Fibroblast of peridontal ligament (primary cell): ENCODE measurements around the gene FAM193B.

Experiments
- DNase-seq: peaks from one replicate; pipeline ENCODE4 v3.0.0-alpha.2; 2010; ENCODE audit errors: extremely low read depth

The FAM193B gene

GRCh38 chr5:177554474-177555111, at the start of gene FAM193B:
FAM193B (minus strand) TSS chr5:177554563; CDS start chr5:177554458, 105 bp downstream.
- DNase-seq: peak; percentile 87

DNA sequence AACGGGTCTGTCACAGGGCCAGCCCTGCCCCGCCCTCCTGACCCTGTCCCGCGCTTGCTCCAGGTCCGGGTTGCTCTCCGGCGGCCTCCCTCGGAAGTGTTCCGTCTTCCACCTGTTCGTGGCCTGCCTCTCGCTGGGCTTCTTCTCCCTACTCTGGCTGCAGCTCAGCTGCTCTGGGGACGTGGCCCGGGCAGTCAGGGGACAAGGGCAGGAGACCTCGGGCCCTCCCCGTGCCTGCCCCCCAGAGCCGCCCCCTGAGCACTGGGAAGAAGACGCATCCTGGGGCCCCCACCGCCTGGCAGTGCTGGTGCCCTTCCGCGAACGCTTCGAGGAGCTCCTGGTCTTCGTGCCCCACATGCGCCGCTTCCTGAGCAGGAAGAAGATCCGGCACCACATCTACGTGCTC, 49.8 kb upstream of the FAM193B start:
- DNase-seq: no peak

- DNase-seq: no peak
Observed at GRCh38 chr5:177603631-177604030, 49.3 kb upstream of the FAM193B start.

DNA sequence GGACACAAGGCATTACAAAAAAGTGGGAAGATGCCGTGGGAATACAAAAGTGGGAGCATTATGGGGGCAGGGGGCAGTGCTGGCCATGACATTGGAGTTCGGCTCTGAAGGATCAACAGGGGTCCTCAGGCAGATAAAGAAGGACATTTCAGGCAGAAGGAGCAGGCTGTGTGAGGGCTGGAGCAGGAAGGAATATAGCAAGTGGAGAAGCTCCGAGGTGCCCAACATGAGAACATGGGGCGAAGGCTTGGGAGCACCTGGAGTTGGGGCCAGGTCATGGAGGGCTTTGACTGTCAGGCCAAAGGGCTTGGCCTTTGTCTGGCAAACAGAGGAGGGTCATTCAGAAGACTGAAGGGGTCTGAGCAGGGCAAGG, 48.1 kb upstream of the FAM193B start:
- no peak for DNase-seq

DNA sequence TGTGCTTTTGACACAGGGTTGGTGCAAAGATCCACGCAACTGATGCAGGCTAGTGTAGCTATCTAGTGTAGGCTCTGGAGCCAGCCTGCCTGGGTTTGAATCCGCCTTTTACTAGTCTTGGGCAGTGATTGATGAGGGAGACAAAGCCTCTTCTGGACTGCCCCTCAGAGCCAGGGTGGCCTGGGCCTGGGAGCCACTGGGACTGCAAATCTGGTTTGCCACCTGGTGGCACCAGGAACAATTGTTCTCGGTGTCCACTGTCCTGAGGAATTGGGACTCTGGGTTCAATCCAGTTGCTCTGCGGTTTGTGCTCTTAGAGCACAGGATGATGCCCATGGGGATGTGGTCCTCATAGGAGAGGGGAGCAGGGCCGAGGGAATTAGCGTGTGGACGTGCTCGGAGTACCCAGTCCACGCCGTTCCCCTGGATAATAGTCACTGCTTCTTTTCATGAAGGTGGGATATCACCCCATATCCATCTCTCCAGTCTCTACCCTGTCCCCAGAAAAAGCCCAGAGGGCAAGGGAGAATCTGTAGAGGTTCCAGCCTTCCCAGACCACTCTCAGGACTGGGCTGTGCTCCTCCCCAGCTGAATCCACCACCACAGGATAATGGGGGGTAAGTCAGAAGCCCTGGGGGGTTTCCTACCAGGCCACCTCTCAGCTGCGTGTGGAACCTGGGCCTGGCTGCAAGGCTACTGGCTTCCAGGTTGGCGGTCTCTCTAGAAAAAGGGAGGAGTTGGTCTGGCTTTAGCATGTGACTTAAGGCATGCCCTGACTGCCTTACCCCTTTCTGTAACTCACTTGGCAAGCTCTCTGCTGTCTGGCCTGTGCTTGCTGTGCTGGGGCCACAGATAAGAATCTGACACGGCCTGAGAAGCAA, 47.5 kb upstream of the FAM193B start:
- no peak for DNase-seq

GRCh38 chr5:177601126-177601525, 46.8 kb upstream of the FAM193B start:
- DNase-seq: no peak

- peak; percentile 18 for DNase-seq
Observed at GRCh38 chr5:177600508-177601018, 46.2 kb upstream of the FAM193B start.

GRCh38 chr5:177599731-177600507, 45.6 kb upstream of the FAM193B start, which contains the start of gene B4GALT7:
B4GALT7 (plus strand) TSS chr5:177600132; CDS start chr5:177600211, 79 bp downstream.
- DNase-seq: peak; percentile 64

DNA sequence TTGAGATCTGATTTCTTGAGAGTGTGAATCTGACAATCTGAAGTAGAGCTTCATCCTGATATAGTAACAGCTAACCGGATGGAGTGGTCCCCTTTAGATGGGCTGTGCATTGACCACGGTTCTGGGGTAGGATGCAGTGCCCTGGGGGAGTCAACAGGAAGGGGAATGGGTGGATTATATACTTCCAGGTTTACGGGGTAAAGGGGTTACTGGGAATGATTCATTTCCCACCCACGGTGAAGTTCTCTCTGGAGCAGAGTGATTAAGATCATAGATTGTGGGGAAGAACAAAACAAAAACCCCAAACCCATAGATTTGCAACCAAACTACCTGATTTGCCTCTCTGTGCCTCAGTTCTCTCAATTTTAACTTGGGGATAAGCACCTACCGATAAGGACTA, 44.1 kb upstream of the FAM193B start:
- no peak for DNase-seq

DNA sequence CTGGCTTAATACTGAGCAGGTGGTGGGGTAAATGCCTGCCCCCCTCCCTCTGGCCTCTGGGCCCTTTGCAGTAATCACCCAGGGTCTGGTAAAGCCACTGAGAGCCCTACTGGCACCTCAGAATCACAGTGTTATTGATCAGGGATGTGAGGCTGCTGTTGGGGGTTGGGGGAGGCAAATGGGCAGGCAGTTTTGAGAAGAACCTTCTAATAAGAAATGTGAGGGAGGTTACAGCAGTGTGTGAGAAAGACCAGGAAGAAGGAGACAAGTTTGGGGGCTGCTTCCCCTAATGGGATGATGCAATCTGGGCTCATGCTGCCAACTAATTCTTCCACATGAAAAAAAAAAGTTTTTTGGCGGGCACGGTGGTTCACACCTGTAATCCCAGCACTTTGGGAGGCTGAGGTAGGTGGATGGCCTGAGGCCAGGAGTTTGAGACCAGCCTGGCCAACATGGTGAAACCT, 42.4 kb upstream of the FAM193B start:
- DNase-seq: no peak

DNA sequence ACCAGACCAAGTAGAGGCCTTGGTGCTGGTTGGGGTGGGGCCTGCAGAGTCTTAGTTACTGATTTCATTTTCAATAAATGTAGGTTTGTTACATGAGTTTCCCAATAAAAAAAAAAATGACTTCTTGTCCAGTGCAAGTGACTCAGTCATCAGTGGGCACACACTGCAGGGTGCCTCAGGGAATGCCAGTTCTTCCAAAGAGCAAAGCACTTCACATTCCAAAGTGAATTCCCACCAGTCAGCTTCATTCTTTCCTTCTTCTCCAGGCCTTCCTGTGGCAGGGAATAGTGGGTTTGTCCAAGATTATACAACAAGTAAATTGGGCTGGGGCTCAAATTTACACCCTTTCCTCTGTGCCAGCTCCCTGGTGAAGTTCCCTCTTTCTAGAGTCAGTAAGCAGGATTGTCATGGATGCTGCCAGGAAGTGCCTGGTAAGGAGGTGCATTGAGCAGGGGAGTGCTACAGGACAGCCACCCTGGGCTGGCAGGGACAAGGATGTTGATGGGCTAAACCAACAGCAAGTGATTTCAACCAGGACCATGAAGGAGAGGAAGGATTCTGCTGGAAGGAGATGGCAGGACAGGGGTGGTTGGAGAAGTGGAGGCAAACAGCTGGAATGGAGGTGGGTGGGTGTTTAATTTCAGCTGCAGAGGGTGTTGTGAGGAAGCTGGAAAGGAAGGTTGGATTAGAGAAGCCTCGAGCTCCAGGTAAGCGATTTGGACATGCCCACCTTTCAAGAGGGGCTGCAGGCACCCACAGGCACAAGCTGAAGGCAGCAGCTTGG, 41.8 kb upstream of the FAM193B start:
- no peak for DNase-seq

DNA sequence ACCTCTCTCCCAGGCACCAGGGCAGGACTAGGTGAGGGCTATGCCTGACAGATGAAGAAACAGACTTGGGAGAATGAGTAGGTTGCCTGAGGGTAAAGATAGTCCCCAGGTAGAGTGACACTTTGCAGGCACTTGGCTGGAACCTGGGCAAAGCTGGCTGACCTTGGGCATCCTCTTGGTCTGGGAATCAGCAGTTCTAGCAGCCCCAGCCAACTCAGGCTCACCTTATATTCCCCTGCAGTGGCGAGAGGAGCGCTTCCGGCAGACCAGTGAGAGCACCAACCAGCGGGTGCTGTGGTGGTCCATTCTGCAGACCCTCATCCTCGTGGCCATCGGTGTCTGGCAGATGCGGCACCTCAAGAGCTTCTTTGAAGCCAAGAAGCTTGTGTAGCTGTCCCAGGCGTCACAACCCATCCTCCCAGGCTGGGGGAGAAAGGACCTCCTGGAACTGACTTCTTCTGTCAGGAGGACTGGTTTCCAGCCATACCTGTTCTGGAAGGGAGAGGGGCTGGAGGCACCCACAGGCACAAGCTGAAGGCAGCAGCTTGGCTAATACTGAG, 40.7 kb upstream of the FAM193B start:
- no peak for DNase-seq

DNA sequence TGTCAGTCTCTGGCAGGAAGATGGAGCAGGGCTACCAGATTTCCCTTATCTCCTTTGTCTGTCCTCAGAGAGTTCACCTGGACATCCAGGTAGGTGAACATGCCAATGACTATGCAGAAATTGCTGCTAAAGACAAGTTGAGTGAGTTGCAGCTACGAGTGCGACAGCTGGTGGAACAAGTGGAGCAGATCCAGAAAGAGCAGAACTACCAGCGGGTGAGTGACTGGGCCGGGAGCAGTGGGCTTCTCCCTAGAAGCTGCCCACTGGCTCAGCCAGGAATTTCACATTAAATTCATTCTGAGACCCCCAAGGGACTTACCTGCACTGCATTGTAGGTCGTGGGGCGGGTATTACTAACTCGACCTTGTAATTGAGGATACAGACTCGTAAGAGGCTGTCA, 39.7 kb upstream of the FAM193B start:
- DNase-seq: no peak

GRCh38 chr5:177593511-177593910, 39.1 kb upstream of the FAM193B start:
- DNase-seq: no peak

DNA sequence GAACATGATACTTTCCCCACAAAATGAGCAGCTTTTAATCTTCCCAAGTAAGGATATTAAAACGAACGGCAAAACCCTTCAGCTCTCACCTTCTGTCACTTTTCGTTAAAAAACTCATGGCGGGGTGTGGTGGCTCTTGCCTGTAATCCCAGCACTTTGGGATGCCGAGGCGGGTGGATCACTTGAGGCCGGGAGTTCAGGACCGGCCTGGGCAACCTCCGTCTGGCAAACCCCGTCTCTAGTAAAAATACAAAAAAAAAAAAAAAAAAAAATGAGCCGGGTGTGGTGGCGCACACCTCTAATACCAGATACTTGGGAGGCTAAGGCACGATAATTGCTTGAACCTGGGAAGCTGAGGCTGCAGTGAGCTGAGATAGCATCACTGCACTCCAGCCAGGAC, 38.5 kb upstream of the FAM193B start:
- no peak for DNase-seq

- peak; percentile 59 for DNase-seq
Observed at GRCh38 chr5:177592010-177592834, 37.9 kb upstream of the FAM193B start, which contains the start of gene TMED9. TMED9 (plus strand) TSS chr5:177592203; CDS start chr5:177592215, 12 bp downstream.

- DNase-seq: no peak
Observed at GRCh38 chr5:177591690-177592009, 37.3 kb upstream of the FAM193B start.

GRCh38 chr5:177590406-177590805, 36.0 kb upstream of the FAM193B start:
- DNase-seq: no peak

DNA sequence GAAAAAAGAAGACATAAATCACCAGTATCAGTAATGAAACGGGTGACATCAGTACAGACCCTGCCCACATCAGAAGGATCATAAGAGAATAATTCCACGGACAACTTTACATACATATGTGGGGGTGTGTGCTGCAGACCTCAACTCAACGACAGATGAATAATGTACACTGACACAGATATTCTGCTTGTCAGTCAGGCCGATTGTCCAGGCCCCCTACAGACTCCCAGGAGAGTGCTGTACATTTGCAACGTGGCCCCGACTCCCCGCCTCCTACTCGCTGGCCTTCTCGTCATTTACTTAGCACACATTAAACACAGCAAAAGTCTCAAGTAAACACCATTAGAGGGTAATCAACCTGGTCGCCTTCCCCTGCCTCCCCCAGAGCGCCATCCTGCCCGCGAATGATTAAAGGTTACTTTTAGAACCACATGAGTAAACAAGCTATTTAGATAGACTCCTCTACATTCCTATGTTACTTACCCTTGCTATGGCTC, 34.1 kb upstream of the FAM193B start:
- DNase-seq: no peak

DNA sequence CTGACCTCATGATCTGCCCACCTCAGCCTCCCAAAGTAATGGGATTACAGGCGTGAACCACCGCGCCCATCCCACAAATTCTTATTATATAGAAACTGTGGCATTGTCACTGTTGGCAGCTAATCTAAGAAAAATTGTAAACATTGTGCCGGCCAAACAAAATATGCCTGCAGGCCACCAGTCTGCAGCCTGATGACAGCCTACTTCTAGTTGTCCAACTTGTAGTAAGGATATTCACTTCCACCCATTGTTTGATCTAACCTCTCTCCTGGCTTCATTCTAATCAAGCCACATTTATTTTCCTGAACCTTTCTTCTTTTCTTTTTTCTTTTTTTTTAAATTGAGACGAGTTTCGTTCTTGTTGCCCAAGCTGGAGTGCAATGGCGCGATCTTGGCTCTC, 24.0 kb upstream of the FAM193B start:
- no peak for DNase-seq
